Measurements from ENCODE around the gene OR2T35.

The OR2T35 gene

DNA sequence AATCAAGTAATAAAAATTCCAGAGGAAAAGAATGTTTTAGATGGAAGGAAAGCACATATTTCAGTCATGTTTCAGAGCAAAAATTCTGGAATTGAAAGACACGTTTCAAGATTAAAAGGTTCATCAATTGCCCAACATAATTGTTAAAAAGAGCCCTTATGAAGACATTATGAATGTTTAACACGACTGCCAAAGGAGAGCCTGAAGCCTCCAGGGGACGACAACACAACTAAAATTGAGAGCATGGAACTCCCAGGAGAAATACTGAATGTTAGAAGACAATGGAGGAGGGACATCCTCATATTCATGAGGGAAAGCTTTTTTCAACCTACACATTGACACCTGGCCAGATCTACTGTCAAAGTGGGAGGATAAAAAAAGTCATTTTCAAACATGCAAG is 26.2 kb downstream of the OR2T35 start:
- H3K4me1 ChIP-seq (ENCODE audit: control insufficient read depth, insufficient read depth, low read length) = no peaks in the 10 kb centered on the region
- H3K4me3 ChIP-seq (ENCODE audit: low read depth, low read length) = no peak overlapping the region
- H3K27me3 ChIP-seq (ENCODE audit: control insufficient read depth, insufficient read depth, low read length) = no peaks in the 10 kb centered on the region
- H3K36me3 ChIP-seq (ENCODE audit: control insufficient read depth, insufficient read depth, low read length) = no peaks in the 10 kb centered on the region
- no peaks in the 10 kb centered on the region for H3K9me3 ChIP-seq (ENCODE audit: control insufficient read depth, insufficient read depth, low read length)
- no peak overlapping the region for H3K9ac ChIP-seq (ENCODE audit: low read depth, low read length)

DNA sequence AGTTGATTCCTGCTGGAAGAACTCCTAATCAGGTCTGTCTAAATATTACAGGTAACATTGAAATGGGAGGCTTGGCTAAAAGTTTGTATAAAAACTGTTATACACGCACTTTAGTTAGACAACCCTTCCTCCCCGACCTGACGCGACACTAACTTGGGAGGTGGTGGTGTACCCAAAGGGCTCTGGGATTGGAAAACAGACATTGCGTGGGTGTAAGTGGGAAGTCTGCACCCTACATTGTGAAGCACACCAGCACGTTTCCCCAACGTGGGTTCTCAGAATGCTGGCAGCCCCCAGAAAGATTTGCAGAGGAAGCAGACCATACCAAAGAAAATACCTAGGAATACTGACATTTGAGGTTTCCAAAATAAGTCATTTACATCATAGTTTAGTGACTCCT is 27.0 kb downstream of the OR2T35 start:
- no peak overlapping the region for H3K4me3 ChIP-seq (ENCODE audit: low read depth, low read length)

DNA sequence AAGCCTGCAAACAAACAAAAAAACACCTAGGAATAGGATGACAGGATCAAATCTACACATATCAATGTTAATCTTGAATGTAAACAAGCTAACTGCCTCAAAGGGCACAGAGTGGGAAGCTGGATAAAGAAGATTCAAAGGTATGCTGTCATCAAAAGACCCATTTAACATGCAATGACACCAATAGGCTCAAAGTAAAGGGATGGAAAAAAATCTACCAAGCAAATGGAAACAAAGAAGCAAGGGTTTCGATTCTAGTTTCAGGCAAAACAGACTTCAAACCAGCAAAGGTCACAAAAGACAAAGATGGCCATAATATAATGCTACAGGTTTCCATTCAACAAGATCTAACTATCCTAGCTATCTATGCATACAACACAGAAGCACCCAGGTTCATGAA is 31.3 kb downstream of the OR2T35 start:
- Histone ChIP-seq H3K27me3 (ENCODE audit: control insufficient read depth, insufficient read depth, low read length) (no peaks in the 10 kb centered on the region), H3K9ac (ENCODE audit: low read depth, low read length) (no peak overlapping the region), H3K4me3 (ENCODE audit: low read depth, low read length) (no peak overlapping the region), H3K9me3 (ENCODE audit: control insufficient read depth, insufficient read depth, low read length) (no peaks in the 10 kb centered on the region), H3K4me1 (ENCODE audit: control insufficient read depth, insufficient read depth, low read length) (no peaks in the 10 kb centered on the region), H3K36me3 (ENCODE audit: control insufficient read depth, insufficient read depth, low read length) (no peaks in the 10 kb centered on the region)

More for the DNA sequence above, 27.0 kb downstream of the OR2T35 start:
- H3K4me1 ChIP-seq (ENCODE audit: control insufficient read depth, insufficient read depth, low read length) = no peaks in the 10 kb centered on the region
- H3K9ac ChIP-seq (ENCODE audit: low read depth, low read length) = no peak overlapping the region
- H3K36me3 ChIP-seq (ENCODE audit: control insufficient read depth, insufficient read depth, low read length) = no peaks in the 10 kb centered on the region
- H3K27me3 ChIP-seq (ENCODE audit: control insufficient read depth, insufficient read depth, low read length) = no peaks in the 10 kb centered on the region
- H3K9me3 ChIP-seq (ENCODE audit: control insufficient read depth, insufficient read depth, low read length) = no peaks in the 10 kb centered on the region

DNA sequence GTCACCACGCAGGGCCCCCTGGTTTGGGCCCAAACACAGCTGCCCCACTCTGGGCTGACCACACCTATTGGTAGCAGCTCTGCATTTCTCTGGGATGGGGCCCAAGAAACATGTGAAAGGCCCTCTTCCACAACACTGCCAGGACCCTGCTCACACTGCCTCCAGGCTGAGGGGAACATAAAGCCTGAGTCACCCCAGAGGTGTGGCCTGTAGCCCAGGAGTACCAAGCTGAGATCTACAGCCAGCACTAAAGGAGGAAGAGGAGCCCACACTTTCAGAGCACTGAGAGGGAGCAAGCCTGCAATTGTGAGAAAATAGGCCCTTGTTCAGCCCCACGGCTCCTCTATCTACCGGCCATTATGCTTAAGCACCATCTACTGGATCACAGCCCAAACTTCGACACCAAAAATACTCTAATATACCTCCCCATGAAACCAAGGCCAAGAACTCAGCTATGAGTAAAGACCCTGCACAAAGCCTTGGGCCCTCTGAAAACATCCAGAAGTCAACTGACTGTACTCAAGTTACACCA is 33.1 kb downstream of the OR2T35 start:
- Histone ChIP-seq H3K4me3 (ENCODE audit: low read depth, low read length) (no peak overlapping the region), H3K4me1 (ENCODE audit: control insufficient read depth, insufficient read depth, low read length) (no peaks in the 10 kb centered on the region), H3K9ac (ENCODE audit: low read depth, low read length) (no peak overlapping the region), H3K36me3 (ENCODE audit: control insufficient read depth, insufficient read depth, low read length) (no peaks in the 10 kb centered on the region), H3K9me3 (ENCODE audit: control insufficient read depth, insufficient read depth, low read length) (no peaks in the 10 kb centered on the region), H3K27me3 (ENCODE audit: control insufficient read depth, insufficient read depth, low read length) (no peaks in the 10 kb centered on the region)

DNA sequence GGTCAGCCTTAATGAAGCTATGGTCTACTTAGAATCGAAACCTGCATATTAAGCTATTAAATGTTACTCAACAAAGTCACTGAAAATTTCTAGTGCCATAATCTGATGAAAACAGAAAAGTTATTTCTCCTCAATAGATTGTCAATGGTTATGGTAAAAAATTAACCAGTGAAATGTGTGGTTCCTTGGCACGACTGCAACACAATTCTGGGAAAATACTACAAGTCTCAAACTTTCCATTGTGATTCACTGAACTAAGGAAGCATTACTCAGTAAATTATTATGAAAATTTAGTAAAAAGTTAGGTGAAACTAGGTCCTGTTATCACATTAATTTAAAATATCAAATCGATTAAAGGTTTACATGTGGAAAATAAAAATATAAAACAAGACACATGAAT is 34.8 kb downstream of the OR2T35 start:
- Histone ChIP-seq H3K9ac (ENCODE audit: low read depth, low read length) (no peak overlapping the region), H3K4me3 (ENCODE audit: low read depth, low read length) (no peak overlapping the region), H3K4me1 (ENCODE audit: control insufficient read depth, insufficient read depth, low read length) (no peaks in the 10 kb centered on the region), H3K27me3 (ENCODE audit: control insufficient read depth, insufficient read depth, low read length) (no peaks in the 10 kb centered on the region), H3K9me3 (ENCODE audit: control insufficient read depth, insufficient read depth, low read length) (no peaks in the 10 kb centered on the region), H3K36me3 (ENCODE audit: control insufficient read depth, insufficient read depth, low read length) (no peaks in the 10 kb centered on the region)

DNA sequence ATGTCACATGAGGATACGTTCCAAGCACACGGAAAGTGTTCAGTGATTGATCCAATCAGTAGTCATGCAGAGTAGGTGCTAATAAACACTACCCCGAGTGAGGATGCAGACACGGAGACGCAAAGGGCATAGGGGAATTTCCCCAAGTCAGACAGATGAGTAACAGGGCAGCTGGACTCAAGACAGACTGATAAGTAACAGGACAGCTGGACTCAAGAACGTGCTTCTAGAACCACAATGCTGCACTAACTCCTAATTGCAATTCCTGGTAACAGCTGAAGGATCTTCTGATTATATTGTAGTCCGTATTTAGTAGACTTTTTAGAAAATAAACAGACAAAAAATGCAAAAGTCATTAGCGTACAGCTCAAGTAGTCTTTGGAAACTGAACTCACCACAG is 45.7 kb downstream of the OR2T35 start:
- H3K4me1 ChIP-seq (ENCODE audit: control insufficient read depth, insufficient read depth, low read length) = no peaks in the 10 kb centered on the region
- H3K9ac ChIP-seq (ENCODE audit: low read depth, low read length) = no peak overlapping the region
- no peaks in the 10 kb centered on the region for H3K36me3 ChIP-seq (ENCODE audit: control insufficient read depth, insufficient read depth, low read length)
- H3K9me3 ChIP-seq (ENCODE audit: control insufficient read depth, insufficient read depth, low read length) = peaks cover 6% of the 10 kb centered on the region
- H3K27me3 ChIP-seq (ENCODE audit: control insufficient read depth, insufficient read depth, low read length) = no peaks in the 10 kb centered on the region
- H3K4me3 ChIP-seq (ENCODE audit: low read depth, low read length) = no peak overlapping the region

DNA sequence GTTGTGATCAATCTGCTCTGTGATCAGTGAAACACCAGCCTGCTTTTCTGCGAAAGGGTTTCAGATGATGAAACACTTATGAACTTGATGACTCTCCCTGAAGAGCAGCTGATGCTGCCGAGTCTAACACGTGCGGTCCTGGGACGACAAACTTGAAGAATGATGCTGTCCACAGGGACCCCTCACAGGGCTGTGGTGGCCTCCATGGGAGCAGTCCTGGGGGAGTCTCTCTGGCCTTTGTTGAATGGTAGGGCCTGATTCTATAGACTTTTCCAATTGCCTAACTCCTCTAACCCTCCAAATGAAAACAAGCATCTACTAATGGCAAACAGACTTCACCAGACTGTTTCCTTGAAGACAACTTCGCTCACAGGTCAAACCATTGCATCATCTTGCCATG is 47.5 kb downstream of the OR2T35 start, which contains the start of gene OR2T10:
Gene OR2T10 (minus strand): TSS at position 112 of the 400 bp plus-strand sequence. CDS start 3,932 bp downstream, outside the sequence.
- Histone ChIP-seq H3K9ac (ENCODE audit: low read depth, low read length) (no peak within 1 kb of the TSS), H3K36me3 (ENCODE audit: control insufficient read depth, insufficient read depth, low read length) (no peaks in the 10 kb centered on the region), H3K27me3 (ENCODE audit: control insufficient read depth, insufficient read depth, low read length) (no peaks in the 10 kb centered on the region), H3K4me3 (ENCODE audit: low read depth, low read length) (no peak within 1 kb of the TSS), H3K9me3 (ENCODE audit: control insufficient read depth, insufficient read depth, low read length) (peaks cover 6% of the 10 kb centered on the region), H3K4me1 (ENCODE audit: control insufficient read depth, insufficient read depth, low read length) (no peaks in the 10 kb centered on the region)

DNA sequence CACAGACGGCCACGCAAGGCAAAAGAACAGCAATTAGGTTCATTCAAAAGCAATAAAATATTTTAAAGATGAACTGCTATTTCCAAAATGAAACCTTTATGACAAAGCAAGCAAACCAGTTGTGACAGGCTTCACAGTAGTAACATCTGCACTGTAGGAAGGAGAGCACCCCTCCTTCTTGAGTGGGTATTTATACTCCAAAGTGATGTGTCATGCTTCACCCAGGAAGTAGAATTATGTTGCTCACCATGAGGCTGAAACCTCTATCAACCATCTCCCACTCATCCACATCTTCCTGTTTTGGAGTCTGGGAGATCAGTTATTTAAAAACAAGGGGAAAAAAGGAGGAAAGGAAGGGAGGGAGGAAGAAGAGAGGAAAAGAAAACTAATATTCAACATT is 48.5 kb downstream of the OR2T35 start:
- Histone ChIP-seq H3K9ac (ENCODE audit: low read depth, low read length) (no peak overlapping the region), H3K36me3 (ENCODE audit: control insufficient read depth, insufficient read depth, low read length) (no peaks in the 10 kb centered on the region), H3K27me3 (ENCODE audit: control insufficient read depth, insufficient read depth, low read length) (no peaks in the 10 kb centered on the region), H3K4me1 (ENCODE audit: control insufficient read depth, insufficient read depth, low read length) (no peaks in the 10 kb centered on the region), H3K9me3 (ENCODE audit: control insufficient read depth, insufficient read depth, low read length) (peaks cover 6% of the 10 kb centered on the region), H3K4me3 (ENCODE audit: low read depth, low read length) (no peak overlapping the region)

DNA sequence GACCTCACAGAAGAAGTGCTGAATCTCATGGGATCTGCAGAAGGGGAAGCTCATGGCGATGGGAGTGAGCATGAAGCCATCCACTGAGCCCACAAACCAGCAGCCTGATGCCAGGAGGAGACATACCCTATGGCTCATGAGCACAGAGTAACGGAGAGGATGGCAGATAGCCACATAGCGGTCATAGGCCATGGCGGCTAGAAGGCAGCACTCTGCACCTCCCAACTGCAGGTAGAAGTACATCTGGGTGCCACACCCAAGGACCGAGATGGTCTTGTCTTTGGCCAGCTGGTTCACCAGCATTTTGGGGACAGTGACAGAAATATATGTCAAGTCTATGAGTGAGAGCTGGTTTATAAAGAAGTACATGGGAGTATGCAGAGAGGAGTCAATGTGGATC is 51.9 kb downstream of the OR2T35 start:
- Histone ChIP-seq H3K36me3 (ENCODE audit: control insufficient read depth, insufficient read depth, low read length) (no peaks in the 10 kb centered on the region), H3K4me1 (ENCODE audit: control insufficient read depth, insufficient read depth, low read length) (no peaks in the 10 kb centered on the region), H3K27me3 (ENCODE audit: control insufficient read depth, insufficient read depth, low read length) (no peaks in the 10 kb centered on the region), H3K9ac (ENCODE audit: low read depth, low read length) (no peak overlapping the region), H3K4me3 (ENCODE audit: low read depth, low read length) (no peak overlapping the region), H3K9me3 (ENCODE audit: control insufficient read depth, insufficient read depth, low read length) (no peaks in the 10 kb centered on the region)

DNA sequence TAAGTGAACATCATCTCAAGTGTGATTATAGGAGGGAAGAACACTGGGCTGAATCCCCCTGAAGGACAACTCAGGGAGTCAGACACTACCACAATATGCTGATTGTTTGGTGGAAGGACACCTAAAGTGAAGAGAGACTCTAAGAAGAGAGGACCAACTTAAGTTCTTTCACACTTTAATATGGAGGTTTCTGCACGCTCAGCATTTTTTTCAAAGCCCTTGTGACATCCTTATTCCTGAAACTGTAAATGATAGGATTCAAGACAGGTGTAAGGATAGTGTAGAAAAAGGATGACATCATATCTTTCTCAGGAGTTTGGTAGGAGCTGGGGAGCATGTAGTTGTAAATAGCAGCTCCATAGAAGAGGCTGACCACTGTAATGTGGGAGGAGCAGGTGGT is 52.4 kb downstream of the OR2T35 start:
- H3K36me3 ChIP-seq (ENCODE audit: control insufficient read depth, insufficient read depth, low read length) = no peaks in the 10 kb centered on the region
- no peaks in the 10 kb centered on the region for H3K27me3 ChIP-seq (ENCODE audit: control insufficient read depth, insufficient read depth, low read length)
- no peaks in the 10 kb centered on the region for H3K9me3 ChIP-seq (ENCODE audit: control insufficient read depth, insufficient read depth, low read length)
- no peak overlapping the region for H3K9ac ChIP-seq (ENCODE audit: low read depth, low read length)
- no peak overlapping the region for H3K4me3 ChIP-seq (ENCODE audit: low read depth, low read length)
- H3K4me1 ChIP-seq (ENCODE audit: control insufficient read depth, insufficient read depth, low read length) = no peaks in the 10 kb centered on the region

DNA sequence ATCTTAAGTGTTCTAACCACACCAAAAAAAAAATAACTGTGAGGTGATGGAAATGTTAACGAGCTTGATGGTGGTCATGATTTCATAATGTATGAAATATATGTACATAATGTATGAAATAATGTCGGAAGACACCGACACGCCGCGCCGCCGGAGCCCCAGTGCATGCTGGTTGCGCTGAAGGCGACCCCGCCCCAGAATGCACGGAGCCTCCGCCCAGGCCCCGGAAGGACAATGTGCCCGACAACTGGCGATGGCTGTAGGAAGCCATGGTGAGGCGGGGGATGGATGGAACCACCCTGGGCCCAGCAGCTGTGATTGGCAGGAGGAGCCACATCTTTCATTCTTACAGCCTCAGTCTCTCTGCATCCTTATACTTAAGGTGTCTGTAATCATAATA is 55.0 kb downstream of the OR2T35 start:
- Histone ChIP-seq H3K9ac (ENCODE audit: low read depth, low read length) (no peak overlapping the region), H3K27me3 (ENCODE audit: control insufficient read depth, insufficient read depth, low read length) (no peaks in the 10 kb centered on the region), H3K9me3 (ENCODE audit: control insufficient read depth, insufficient read depth, low read length) (no peaks in the 10 kb centered on the region), H3K4me1 (ENCODE audit: control insufficient read depth, insufficient read depth, low read length) (no peaks in the 10 kb centered on the region), H3K4me3 (ENCODE audit: low read depth, low read length) (no peak overlapping the region), H3K36me3 (ENCODE audit: control insufficient read depth, insufficient read depth, low read length) (no peaks in the 10 kb centered on the region)

DNA sequence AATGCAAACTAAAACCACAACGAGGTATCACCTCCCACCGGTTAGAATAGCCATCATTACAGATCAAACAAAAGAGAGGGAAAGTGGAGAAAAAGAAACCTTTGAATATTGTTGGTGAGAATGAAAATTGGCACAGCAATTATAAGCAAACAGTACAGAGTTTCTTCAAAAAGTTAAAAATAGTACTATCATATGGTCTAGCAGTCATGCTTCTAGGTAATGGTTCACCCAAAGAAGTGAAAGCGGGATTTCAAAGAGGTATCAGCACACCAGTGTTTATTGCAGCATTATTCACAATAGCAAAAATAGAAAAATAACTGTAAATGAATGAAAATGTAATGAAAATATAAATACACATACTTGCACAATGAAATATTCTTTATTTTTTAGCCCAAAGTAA is 55.7 kb downstream of the OR2T35 start:
- Histone ChIP-seq H3K9ac (ENCODE audit: low read depth, low read length) (no peak overlapping the region), H3K4me3 (ENCODE audit: low read depth, low read length) (no peak overlapping the region), H3K9me3 (ENCODE audit: control insufficient read depth, insufficient read depth, low read length) (no peaks in the 10 kb centered on the region), H3K27me3 (ENCODE audit: control insufficient read depth, insufficient read depth, low read length) (no peaks in the 10 kb centered on the region), H3K36me3 (ENCODE audit: control insufficient read depth, insufficient read depth, low read length) (no peaks in the 10 kb centered on the region), H3K4me1 (ENCODE audit: control insufficient read depth, insufficient read depth, low read length) (no peaks in the 10 kb centered on the region)
